GM23338 (cell line): Measurements from ENCODE around the gene TTLL8. TPM values are rescaled to one million over a fixed set of nuclear protein-coding genes. Genes with fewer than 3 reads are reported as not detected.

Source experiments
- ATAC-seq: fragments of 200-7000 bp; cut with Tn5 transposase; 3 replicates; pipeline ENCODE4 v1.9.1; 2020
- DNase-seq: peaks from one replicate; pipeline ENCODE4 v3.0.0-alpha.2; 2015; ENCODE audit warnings: low spot score
- H2AFZ ChIP-seq: fragments of 200-600 bp; sonication (generic); 2 replicates; pipeline ENCODE4 v1.8.0; 2016; ENCODE audit warnings: antibody characterized with exemption, mild to moderate bottlenecking, moderate library complexity
- H3F3A ChIP-seq: fragments of 200-600 bp; sonication (generic); replicated peaks from 2 replicates; pipeline ENCODE4 v1.8.0; 2017; ENCODE audit warnings: antibody characterized with exemption, mixed run types, low read depth
- H3K27ac ChIP-seq: fragments of 200-600 bp; sonication (generic); 2 replicates; pipeline ENCODE4 v1.6.1; 2016; ENCODE audit warnings: low read depth
- H3K27me3 ChIP-seq: fragments of 200-600 bp; sonication (generic); 2 replicates; pipeline ENCODE4 v1.8.0; 2016; ENCODE audit warnings: mild to moderate bottlenecking, mixed run types, moderate library complexity; ENCODE audit not compliant: insufficient read depth
- H3K36me3 ChIP-seq: fragments of 200-600 bp; sonication (generic); 2 replicates; pipeline ENCODE4 v1.8.0; 2016; ENCODE audit warnings: mild to moderate bottlenecking; ENCODE audit not compliant: insufficient read depth
- H3K4me1 ChIP-seq: fragments of 200-600 bp; sonication (generic); 2 replicates; pipeline ENCODE4 v1.8.0; 2016; ENCODE audit warnings: mild to moderate bottlenecking, moderate library complexity; ENCODE audit not compliant: insufficient read depth
- H3K4me2 ChIP-seq: fragments of 200-600 bp; sonication (generic); 2 replicates; pipeline ENCODE4 v1.7.1; 2017; ENCODE audit warnings: mixed run types
- H3K4me3 ChIP-seq: fragments of 200-600 bp; sonication (generic); 2 replicates; pipeline ENCODE4 v1.6.1; 2016; ENCODE audit warnings: mixed run types
- H3K79me2 ChIP-seq: fragments of 200-600 bp; sonication (generic); replicated peaks from 2 replicates; pipeline ENCODE4 v1.8.0; 2017; ENCODE audit warnings: mild to moderate bottlenecking; ENCODE audit not compliant: insufficient read depth
- H3K9me2 ChIP-seq: fragments of 200-600 bp; sonication (generic); 2 replicates; pipeline ENCODE4 v1.8.0; 2017; ENCODE audit not compliant: insufficient read depth
- H4K20me1 ChIP-seq: fragments of 200-600 bp; sonication (generic); replicated peaks from 2 replicates; pipeline ENCODE4 v1.8.0; 2017; ENCODE audit warnings: mild to moderate bottlenecking; ENCODE audit not compliant: insufficient read depth
- H3K27ac Mint-ChIP-seq: 2 replicates; pipeline ENCODE4 v1.8.0; 2020; ENCODE audit warnings: inconsistent platforms, mild to moderate bottlenecking, moderate library complexity, mixed read lengths
- H3K27me3 Mint-ChIP-seq: 3 replicates; pipeline ENCODE4 v1.8.0; 2022; ENCODE audit warnings: low read depth, mild to moderate bottlenecking, moderate library complexity, mixed read lengths, inconsistent platforms; ENCODE audit not compliant: insufficient read depth, poor library complexity
- H3K36me3 Mint-ChIP-seq: 3 replicates; pipeline ENCODE4 v1.8.0; 2021; ENCODE audit warnings: low read depth, mild to moderate bottlenecking, inconsistent platforms, moderate library complexity, mixed read lengths
- H3K4me1 Mint-ChIP-seq: 3 replicates; pipeline ENCODE4 v1.8.0; 2020; ENCODE audit warnings: mild to moderate bottlenecking, inconsistent platforms, mixed read lengths
- H3K4me3 Mint-ChIP-seq: 3 replicates; pipeline ENCODE4 v1.8.0; 2021; ENCODE audit warnings: moderate library complexity, mild to moderate bottlenecking, inconsistent platforms, mixed read lengths
- H3K9me3 Mint-ChIP-seq: 3 replicates; pipeline ENCODE4 v1.8.0; 2020; ENCODE audit warnings: moderate library complexity, mild to moderate bottlenecking, inconsistent platforms, mixed read lengths
- CREB1 ChIP-seq: fragments of 250-450 bp; sonication (Bioruptor Pico); IDR thresholded peaks from 2 replicates; pipeline ENCODE4 v1.5.0; 2020; ENCODE audit warnings: low read depth, mild to moderate bottlenecking, moderate library complexity
- CTCF ChIP-seq, 2 experiments: fragments of 200-600 bp in 1 of 2; sonication (generic) in 1 of 2; conservative IDR thresholded peaks; 2 replicates each; pipeline versions ENCODE4 v1.5.1 to v1.6.1; 2016 to 2017; ENCODE audit warnings: antibody characterized with exemption in 2 of 2, low read depth in 2 of 2, mild to moderate bottlenecking in 2 of 2, moderate library complexity in 1 of 2
- EZH2 ChIP-seq: fragments of 200-600 bp; sonication (generic); IDR thresholded peaks from one replicate; pipeline ENCODE4 v1.8.0; 2017; ENCODE audit warnings: antibody characterized with exemption, mild to moderate bottlenecking, low read depth; ENCODE audit not compliant: unreplicated experiment
- EZH2phosphoT487 ChIP-seq: fragments of 200-600 bp; sonication (generic); IDR thresholded peaks from one replicate; pipeline ENCODE4 v1.8.1; 2018; ENCODE audit warnings: antibody characterized with exemption; ENCODE audit not compliant: unreplicated experiment
- JUNB ChIP-seq: IDR thresholded peaks from one replicate; pipeline ENCODE4 v1.6.1; 2016; ENCODE audit warnings: antibody characterized with exemption; ENCODE audit not compliant: unreplicated experiment
- NANOG ChIP-seq: IDR thresholded peaks from 2 replicates; pipeline ENCODE4 v1.6.1; 2016; ENCODE audit warnings: antibody characterized with exemption, borderline replicate concordance
- POLR2AphosphoS5 ChIP-seq: IDR thresholded peaks from 2 replicates; pipeline ENCODE4 v1.6.1; 2016; ENCODE audit warnings: antibody characterized with exemption, low read depth
- REST ChIP-seq: IDR thresholded peaks from one replicate; pipeline ENCODE4 v1.6.1; 2018; ENCODE audit warnings: antibody characterized with exemption; ENCODE audit not compliant: unreplicated experiment
- STAT1 ChIP-seq: IDR thresholded peaks from one replicate; pipeline ENCODE4 v1.6.1; 2016; ENCODE audit warnings: antibody characterized with exemption; ENCODE audit not compliant: unreplicated experiment
- ZNF114 ChIP-seq: fragments of 250-450 bp; sonication (Bioruptor Pico); IDR thresholded peaks from 2 replicates; pipeline ENCODE4 v1.5.0; 2020; ENCODE audit warnings: mild to moderate bottlenecking, moderate library complexity
- ZNF331 ChIP-seq: fragments of 250-450 bp; sonication (Bioruptor Pico); IDR thresholded peaks from 2 replicates; pipeline ENCODE4 v1.5.0; 2020; ENCODE audit warnings: low read depth, mild to moderate bottlenecking, moderate library complexity
- polyA plus RNA-seq: library from polyadenylated mRNA; unstranded; fragments of >200 nt; fragmentation: Nextera tagmentation; extraction: Ambion mirVana; gene quantifications from 2 replicates; pipeline ENCODE4 v1.2.1, GENCODE V29; 2016
- total RNA-seq: library from RNA; depleted of rRNA; stranded (reverse); fragments of >200 nt; shearing (Covaris generic); gene quantifications from 2 replicates; pipeline ENCODE4 v1.2.3, GENCODE V29; 2014
- TF ChIP-seq, protein P1 (sequence below): IDR thresholded peaks from 2 replicates; pipeline ENCODE4 v1.6.1; 2016; ENCODE audit warnings: antibody characterized with exemption
- TF ChIP-seq, protein P2 (sequence below): fragments of 250-450 bp; sonication (Bioruptor Pico); IDR thresholded peaks from 2 replicates; pipeline ENCODE4 v1.5.0; 2020; ENCODE audit warnings: mild to moderate bottlenecking, moderate library complexity

Gene TTLL8
- total and polyA plus RNA-seq, 2 experiments from 2014 or later: not detected

- DNase-seq (no peak), ATAC-seq (no peak)
- Histone ChIP-seq H2AFZ (no peak overlapping the region), H3K79me2 (no peaks in the 10 kb centered on the region), H3K36me3 (no peaks in the 10 kb centered on the region), H3K4me2 (no peak overlapping the region), H3F3A (no peaks in the 10 kb centered on the region), H3K4me1 (no peaks in the 10 kb centered on the region), H3K9me2 (no peaks in the 10 kb centered on the region), H3K27me3 (peaks cover 55% of the 10 kb centered on the region), H3K4me3 (no peak overlapping the region), H4K20me1 (no peaks in the 10 kb centered on the region), H3K27ac (no peak overlapping the region)
- Mint-ChIP-seq H3K36me3 (no peaks in the 10 kb centered on the region), H3K4me3 (no peak overlapping the region), H3K27ac (no peak overlapping the region), H3K4me1 (peaks cover 6% of the 10 kb centered on the region; the same call in 2 of the 3 replicates), H3K27me3 (peaks cover 29% of the 10 kb centered on the region), H3K9me3 (no peaks in the 10 kb centered on the region)
- TF ChIP-seq EZH2phosphoT487 (no peak), POLR2AphosphoS5 (no peak), REST (no peak), EZH2 (no peak), NANOG (no peak), CTCF (conservative IDR thresholded peaks at IDR 0.05; ENCODE audit: low read depth in 2 of 2) (no peak), STAT1 (no peak), JUNB (no peak), ZNF114 (CRISPR knock-in tag) (no peak), ZNF331 (CRISPR knock-in tag) (no peak), CREB1 (CRISPR knock-in tag) (no peak)
- TF ChIP-seq, protein P1, sequence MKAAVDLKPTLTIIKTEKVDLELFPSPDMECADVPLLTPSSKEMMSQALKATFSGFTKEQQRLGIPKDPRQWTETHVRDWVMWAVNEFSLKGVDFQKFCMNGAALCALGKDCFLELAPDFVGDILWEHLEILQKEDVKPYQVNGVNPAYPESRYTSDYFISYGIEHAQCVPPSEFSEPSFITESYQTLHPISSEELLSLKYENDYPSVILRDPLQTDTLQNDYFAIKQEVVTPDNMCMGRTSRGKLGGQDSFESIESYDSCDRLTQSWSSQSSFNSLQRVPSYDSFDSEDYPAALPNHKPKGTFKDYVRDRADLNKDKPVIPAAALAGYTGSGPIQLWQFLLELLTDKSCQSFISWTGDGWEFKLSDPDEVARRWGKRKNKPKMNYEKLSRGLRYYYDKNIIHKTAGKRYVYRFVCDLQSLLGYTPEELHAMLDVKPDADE: no peak
- TF ChIP-seq, protein P2, sequence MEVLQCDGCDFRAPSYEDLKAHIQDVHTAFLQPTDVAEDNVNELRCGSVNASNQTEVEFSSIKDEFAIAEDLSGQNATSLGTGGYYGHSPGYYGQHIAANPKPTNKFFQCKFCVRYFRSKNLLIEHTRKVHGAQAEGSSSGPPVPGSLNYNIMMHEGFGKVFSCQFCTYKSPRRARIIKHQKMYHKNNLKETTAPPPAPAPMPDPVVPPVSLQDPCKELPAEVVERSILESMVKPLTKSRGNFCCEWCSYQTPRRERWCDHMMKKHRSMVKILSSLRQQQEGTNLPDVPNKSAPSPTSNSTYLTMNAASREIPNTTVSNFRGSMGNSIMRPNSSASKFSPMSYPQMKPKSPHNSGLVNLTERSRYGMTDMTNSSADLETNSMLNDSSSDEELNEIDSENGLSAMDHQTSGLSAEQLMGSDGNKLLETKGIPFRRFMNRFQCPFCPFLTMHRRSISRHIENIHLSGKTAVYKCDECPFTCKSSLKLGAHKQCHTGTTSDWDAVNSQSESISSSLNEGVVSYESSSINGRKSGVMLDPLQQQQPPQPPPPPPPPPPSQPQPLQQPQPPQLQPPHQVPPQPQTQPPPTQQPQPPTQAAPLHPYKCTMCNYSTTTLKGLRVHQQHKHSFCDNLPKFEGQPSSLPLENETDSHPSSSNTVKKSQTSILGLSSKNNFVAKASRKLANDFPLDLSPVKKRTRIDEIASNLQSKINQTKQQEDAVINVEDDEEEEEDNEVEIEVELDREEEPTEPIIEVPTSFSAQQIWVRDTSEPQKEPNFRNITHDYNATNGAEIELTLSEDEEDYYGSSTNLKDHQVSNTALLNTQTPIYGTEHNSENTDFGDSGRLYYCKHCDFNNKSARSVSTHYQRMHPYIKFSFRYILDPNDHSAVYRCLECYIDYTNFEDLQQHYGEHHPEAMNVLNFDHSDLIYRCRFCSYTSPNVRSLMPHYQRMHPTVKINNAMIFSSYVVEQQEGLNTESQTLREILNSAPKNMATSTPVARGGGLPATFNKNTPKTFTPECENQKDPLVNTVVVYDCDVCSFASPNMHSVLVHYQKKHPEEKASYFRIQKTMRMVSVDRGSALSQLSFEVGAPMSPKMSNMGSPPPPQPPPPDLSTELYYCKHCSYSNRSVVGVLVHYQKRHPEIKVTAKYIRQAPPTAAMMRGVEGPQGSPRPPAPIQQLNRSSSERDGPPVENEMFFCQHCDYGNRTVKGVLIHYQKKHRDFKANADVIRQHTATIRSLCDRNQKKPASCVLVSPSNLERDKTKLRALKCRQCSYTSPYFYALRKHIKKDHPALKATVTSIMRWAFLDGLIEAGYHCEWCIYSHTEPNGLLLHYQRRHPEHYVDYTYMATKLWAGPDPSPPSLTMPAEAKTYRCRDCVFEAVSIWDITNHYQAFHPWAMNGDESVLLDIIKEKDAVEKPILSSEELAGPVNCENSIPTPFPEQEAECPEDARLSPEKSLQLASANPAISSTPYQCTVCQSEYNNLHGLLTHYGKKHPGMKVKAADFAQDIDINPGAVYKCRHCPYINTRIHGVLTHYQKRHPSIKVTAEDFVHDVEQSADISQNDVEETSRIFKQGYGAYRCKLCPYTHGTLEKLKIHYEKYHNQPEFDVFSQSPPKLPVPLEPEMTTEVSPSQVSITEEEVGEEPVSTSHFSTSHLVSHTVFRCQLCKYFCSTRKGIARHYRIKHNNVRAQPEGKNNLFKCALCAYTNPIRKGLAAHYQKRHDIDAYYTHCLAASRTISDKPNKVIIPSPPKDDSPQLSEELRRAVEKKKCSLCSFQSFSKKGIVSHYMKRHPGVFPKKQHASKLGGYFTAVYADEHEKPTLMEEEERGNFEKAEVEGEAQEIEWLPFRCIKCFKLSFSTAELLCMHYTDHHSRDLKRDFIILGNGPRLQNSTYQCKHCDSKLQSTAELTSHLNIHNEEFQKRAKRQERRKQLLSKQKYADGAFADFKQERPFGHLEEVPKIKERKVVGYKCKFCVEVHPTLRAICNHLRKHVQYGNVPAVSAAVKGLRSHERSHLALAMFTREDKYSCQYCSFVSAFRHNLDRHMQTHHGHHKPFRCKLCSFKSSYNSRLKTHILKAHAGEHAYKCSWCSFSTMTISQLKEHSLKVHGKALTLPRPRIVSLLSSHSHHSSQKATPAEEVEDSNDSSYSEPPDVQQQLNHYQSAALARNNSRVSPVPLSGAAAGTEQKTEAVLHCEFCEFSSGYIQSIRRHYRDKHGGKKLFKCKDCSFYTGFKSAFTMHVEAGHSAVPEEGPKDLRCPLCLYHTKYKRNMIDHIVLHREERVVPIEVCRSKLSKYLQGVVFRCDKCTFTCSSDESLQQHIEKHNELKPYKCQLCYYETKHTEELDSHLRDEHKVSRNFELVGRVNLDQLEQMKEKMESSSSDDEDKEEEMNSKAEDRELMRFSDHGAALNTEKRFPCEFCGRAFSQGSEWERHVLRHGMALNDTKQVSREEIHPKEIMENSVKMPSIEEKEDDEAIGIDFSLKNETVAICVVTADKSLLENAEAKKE (CRISPR knock-in tag): no peak
These were observed 41.6 kb downstream of the TTLL8 start for GRCh38 chr22:50016308-50016987.
